ENCODE data around the gene DYNC1I1. TPM values are rescaled to one million over a fixed set of nuclear protein-coding genes. Genes with fewer than 3 reads are reported as not detected.

Gene DYNC1I1
- polyA plus RNA-seq, 1 of the 3 experiments (the other 2 are of a cell fraction): 0.05 TPM

DNA sequence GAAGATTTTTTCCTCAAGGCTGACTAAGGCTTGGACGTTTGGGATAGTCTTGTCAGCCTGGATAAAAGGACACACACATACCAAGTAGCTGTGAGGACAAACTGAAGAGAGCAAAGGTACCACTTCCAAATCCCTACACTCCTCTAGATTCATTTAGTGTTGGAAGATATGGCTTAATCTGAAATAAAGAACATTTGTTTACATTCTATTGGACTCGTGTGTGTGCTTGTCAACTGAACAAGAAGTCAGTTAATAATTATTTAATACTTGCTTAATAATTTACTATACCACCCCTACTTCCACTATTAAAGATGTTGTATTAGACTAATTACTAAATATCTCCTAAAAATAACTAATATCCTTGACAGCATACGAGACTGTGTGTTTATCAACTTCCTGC, 23.3 kb upstream of the DYNC1I1 start:
- H3K9me2 ChIP-seq: no peaks in the 10 kb centered on the region
- no peaks in the 10 kb centered on the region for H3K4me1 ChIP-seq (ENCODE audit: control insufficient read depth in 1 of 2, insufficient read depth in 2 of 2, low read depth in 1 of 2, low read length in 1 of 2)
- H3K79me2 ChIP-seq (ENCODE audit: insufficient read depth): no peaks in the 10 kb centered on the region
- no peak overlapping the region for H3K4me2 ChIP-seq
- H3K36me3 ChIP-seq (replicated peaks in 1 of 2; ENCODE audit: control insufficient read depth in 1 of 2, insufficient read depth in 2 of 2, low read length in 1 of 2): no peaks in the 10 kb centered on the region
- H2AFZ ChIP-seq (ENCODE audit: low read depth): no peak overlapping the region
- H3K9me3 ChIP-seq: no peaks in the 10 kb centered on the region
- H3K27ac ChIP-seq (ENCODE audit: low read depth in 2 of 2, low read length in 1 of 2): no peak overlapping the region
- H3K4me3 ChIP-seq (ENCODE audit: low read depth in 2 of 2, low read length in 1 of 2): no peak overlapping the region
- ChIA-PET CTCF (no interaction called here), POLR2A (no interaction called here)
- no peak for TF ChIP-seq EP300 (IDR thresholded peaks at IDR 0.05; ENCODE audit: borderline replicate concordance in 1 of 2, low read depth in 1 of 2, low read length in 1 of 2)
- TF ChIP-seq, protein P1, sequence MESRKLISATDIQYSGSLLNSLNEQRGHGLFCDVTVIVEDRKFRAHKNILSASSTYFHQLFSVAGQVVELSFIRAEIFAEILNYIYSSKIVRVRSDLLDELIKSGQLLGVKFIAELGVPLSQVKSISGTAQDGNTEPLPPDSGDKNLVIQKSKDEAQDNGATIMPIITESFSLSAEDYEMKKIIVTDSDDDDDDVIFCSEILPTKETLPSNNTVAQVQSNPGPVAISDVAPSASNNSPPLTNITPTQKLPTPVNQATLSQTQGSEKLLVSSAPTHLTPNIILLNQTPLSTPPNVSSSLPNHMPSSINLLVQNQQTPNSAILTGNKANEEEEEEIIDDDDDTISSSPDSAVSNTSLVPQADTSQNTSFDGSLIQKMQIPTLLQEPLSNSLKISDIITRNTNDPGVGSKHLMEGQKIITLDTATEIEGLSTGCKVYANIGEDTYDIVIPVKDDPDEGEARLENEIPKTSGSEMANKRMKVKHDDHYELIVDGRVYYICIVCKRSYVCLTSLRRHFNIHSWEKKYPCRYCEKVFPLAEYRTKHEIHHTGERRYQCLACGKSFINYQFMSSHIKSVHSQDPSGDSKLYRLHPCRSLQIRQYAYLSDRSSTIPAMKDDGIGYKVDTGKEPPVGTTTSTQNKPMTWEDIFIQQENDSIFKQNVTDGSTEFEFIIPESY (IDR thresholded peaks at IDR 0.05; ENCODE audit: borderline replicate concordance, low read depth): no peak
- TF ChIP-seq, protein P2, sequence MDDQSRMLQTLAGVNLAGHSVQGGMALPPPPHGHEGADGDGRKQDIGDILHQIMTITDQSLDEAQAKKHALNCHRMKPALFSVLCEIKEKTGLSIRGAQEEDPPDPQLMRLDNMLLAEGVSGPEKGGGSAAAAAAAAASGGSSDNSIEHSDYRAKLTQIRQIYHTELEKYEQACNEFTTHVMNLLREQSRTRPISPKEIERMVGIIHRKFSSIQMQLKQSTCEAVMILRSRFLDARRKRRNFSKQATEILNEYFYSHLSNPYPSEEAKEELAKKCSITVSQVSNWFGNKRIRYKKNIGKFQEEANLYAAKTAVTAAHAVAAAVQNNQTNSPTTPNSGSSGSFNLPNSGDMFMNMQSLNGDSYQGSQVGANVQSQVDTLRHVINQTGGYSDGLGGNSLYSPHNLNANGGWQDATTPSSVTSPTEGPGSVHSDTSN (IDR thresholded peaks at IDR 0.05): no peak
- TF ChIP-seq, protein P3, sequence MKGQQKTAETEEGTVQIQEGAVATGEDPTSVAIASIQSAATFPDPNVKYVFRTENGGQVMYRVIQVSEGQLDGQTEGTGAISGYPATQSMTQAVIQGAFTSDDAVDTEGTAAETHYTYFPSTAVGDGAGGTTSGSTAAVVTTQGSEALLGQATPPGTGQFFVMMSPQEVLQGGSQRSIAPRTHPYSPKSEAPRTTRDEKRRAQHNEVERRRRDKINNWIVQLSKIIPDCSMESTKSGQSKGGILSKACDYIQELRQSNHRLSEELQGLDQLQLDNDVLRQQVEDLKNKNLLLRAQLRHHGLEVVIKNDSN (IDR thresholded peaks at IDR 0.05; ENCODE audit: borderline replicate concordance, low read depth): no peak
- TF ChIP-seq JUND (IDR thresholded peaks at IDR 0.05): no peak
- TF ChIP-seq, protein P4, sequence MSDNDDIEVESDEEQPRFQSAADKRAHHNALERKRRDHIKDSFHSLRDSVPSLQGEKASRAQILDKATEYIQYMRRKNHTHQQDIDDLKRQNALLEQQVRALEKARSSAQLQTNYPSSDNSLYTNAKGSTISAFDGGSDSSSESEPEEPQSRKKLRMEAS (IDR thresholded peaks at IDR 0.05; ENCODE audit: low read depth): no peak
- TF ChIP-seq EZH2phosphoT487 (IDR thresholded peaks at IDR 0.05; ENCODE audit: borderline replicate concordance, low read depth): no peak
- no peaks in the 10 kb centered on the region for H3F3A ChIP-seq (replicated peaks; ENCODE audit: insufficient read depth)
- no peak overlapping the region for H3K9ac ChIP-seq
- DNase-seq: no peak
- 7% methylated on average over 3 of the region's 3 CpGs for WGBS (ENCODE audit: low lambda C conversion rate)
- no peaks in the 10 kb centered on the region; the same call in 1 of the 2 replicates for H3K27me3 ChIP-seq (ENCODE audit: insufficient read depth)
- no peaks in the 10 kb centered on the region for H4K20me1 ChIP-seq (ENCODE audit: insufficient read depth)

DNA sequence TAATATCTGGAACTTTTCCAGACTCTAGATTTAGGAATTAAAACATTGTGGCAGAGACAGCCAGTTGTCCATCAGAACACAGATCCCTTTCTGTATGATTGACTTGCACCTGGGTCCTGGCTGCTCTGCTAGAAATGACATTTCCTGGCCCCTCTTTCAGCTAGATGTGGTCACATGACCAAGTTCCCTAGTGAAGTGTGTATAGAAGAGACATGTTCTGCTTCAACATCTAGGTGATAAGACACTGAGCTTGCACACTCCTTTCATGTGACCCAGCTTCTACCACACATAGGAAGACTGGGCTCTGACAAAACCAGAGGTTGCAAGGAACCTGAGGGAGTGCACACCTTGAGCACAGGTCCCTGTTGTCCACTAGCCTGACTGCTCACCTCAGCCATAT, 22.8 kb upstream of the DYNC1I1 start:
- CTCF ChIA-PET: no interaction called here
- H3K27ac ChIP-seq (ENCODE audit: low read depth in 2 of 2, low read length in 1 of 2): no peak overlapping the region
- no peak overlapping the region for H2AFZ ChIP-seq (ENCODE audit: low read depth)
- no peak for DNase-seq
- no peaks in the 10 kb centered on the region for H3K9me3 ChIP-seq
- H3K9ac ChIP-seq: no peak overlapping the region
- H3K9me2 ChIP-seq: no peaks in the 10 kb centered on the region
- H3K4me3 ChIP-seq (ENCODE audit: low read depth in 2 of 2, low read length in 1 of 2): no peak overlapping the region
- TF ChIP-seq NRF1 (IDR thresholded peaks at IDR 0.05; ENCODE audit: low read depth, low read length): no peak
- TF ChIP-seq, protein P4 (IDR thresholded peaks at IDR 0.05; ENCODE audit: low read depth): no peak
- no peaks in the 10 kb centered on the region for H3K4me1 ChIP-seq (ENCODE audit: control insufficient read depth in 1 of 2, insufficient read depth in 2 of 2, low read depth in 1 of 2, low read length in 1 of 2)
- no peaks in the 10 kb centered on the region; the same call in 1 of the 2 replicates for H3K27me3 ChIP-seq (ENCODE audit: insufficient read depth)
- H3K4me2 ChIP-seq: no peak overlapping the region
- POLR2A ChIA-PET: no interaction called here
- H3K79me2 ChIP-seq (ENCODE audit: insufficient read depth): no peaks in the 10 kb centered on the region
- no peaks in the 10 kb centered on the region for H3F3A ChIP-seq (replicated peaks; ENCODE audit: insufficient read depth)
- no peaks in the 10 kb centered on the region for H4K20me1 ChIP-seq (ENCODE audit: insufficient read depth)
- no peaks in the 10 kb centered on the region for H3K36me3 ChIP-seq (replicated peaks in 1 of 2; ENCODE audit: control insufficient read depth in 1 of 2, insufficient read depth in 2 of 2, low read length in 1 of 2)
